PFSK-1 (cell line): ENCODE data around the gene TCF21.

ENCODE experiments used
- FOXP2 ChIP-seq: optimal IDR thresholded peaks from 2 replicates; pipeline ENCODE3; 2011; ENCODE audit warnings: borderline replicate concordance, control low read depth, inconsistent platforms; ENCODE audit not compliant: insufficient read depth; ENCODE audit errors: extremely low read length, extremely low read depth
- POLR2AphosphoS5 ChIP-seq: IDR thresholded peaks from 2 replicates; pipeline ENCODE4 v1.6.1; 2012; ENCODE audit warnings: low read depth, mild to moderate bottlenecking, control low read depth, low read length, moderate library complexity
- SIN3A ChIP-seq: IDR thresholded peaks from 2 replicates; pipeline ENCODE4 v1.6.1; 2012; ENCODE audit warnings: mild to moderate bottlenecking, low read length, moderate library complexity, borderline replicate concordance; ENCODE audit not compliant: insufficient read depth
- TAF1 ChIP-seq: IDR thresholded peaks from 2 replicates; pipeline ENCODE4 v1.6.1; 2012; ENCODE audit warnings: low read length, control low read depth, borderline replicate concordance; ENCODE audit not compliant: insufficient read depth
- TF ChIP-seq, protein P1 (sequence below), 2 experiments: IDR thresholded peaks; 2 replicates each; pipeline versions ENCODE4 v1.6.1 to v1.8.0; 2011 to 2012; ENCODE audit warnings: low read depth in 2 of 2, low read length in 2 of 2, control low read depth in 1 of 2, inconsistent platforms in 1 of 2, mild to moderate bottlenecking in 1 of 2, moderate library complexity in 1 of 2; ENCODE audit not compliant: insufficient read depth in 1 of 2

The TCF21 gene

DNA sequence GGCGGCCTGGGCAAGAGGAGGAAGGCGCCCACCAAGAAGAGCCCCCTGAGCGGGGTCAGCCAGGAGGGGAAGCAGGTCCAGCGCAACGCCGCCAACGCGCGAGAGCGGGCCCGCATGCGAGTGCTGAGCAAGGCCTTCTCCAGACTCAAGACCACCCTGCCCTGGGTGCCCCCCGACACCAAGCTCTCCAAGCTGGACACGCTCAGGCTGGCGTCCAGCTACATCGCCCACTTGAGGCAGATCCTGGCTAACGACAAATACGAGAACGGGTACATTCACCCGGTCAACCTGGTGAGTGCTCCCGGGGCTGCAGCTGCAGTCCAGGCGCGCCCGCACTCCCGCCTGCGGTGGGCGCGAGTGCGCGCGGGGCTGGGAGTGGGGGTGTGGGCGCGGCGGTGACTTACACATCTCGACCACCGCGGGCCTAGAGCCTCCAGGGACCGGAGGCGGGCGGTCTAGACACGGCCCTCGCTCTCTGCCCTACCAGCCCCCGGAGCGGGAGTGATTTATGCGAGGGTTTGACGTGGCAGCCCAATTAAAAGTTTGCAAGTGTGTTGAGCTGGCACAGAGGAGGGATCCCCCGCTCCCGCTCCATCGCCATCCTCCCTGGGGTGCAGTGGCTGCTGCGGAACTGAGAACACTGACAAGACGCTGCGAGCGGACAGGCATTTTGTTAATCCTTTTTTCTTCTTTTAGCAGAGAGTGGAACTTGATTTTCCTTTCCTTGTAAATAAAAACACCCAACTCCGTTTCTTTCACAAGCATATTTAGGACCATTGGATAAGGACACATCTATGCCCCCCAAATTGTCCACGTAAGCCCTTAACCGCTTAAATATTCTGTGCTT is 867 bp downstream of the TCF21 start:
- TF ChIP-seq SIN3A (no peak), POLR2AphosphoS5 (no peak), TAF1 (no peak), FOXP2 (no peak)
- TF ChIP-seq, protein P1, sequence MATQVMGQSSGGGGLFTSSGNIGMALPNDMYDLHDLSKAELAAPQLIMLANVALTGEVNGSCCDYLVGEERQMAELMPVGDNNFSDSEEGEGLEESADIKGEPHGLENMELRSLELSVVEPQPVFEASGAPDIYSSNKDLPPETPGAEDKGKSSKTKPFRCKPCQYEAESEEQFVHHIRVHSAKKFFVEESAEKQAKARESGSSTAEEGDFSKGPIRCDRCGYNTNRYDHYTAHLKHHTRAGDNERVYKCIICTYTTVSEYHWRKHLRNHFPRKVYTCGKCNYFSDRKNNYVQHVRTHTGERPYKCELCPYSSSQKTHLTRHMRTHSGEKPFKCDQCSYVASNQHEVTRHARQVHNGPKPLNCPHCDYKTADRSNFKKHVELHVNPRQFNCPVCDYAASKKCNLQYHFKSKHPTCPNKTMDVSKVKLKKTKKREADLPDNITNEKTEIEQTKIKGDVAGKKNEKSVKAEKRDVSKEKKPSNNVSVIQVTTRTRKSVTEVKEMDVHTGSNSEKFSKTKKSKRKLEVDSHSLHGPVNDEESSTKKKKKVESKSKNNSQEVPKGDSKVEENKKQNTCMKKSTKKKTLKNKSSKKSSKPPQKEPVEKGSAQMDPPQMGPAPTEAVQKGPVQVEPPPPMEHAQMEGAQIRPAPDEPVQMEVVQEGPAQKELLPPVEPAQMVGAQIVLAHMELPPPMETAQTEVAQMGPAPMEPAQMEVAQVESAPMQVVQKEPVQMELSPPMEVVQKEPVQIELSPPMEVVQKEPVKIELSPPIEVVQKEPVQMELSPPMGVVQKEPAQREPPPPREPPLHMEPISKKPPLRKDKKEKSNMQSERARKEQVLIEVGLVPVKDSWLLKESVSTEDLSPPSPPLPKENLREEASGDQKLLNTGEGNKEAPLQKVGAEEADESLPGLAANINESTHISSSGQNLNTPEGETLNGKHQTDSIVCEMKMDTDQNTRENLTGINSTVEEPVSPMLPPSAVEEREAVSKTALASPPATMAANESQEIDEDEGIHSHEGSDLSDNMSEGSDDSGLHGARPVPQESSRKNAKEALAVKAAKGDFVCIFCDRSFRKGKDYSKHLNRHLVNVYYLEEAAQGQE (IDR thresholded peaks at IDR 0.05; ENCODE audit: insufficient read depth in 1 of 2, low read depth in 2 of 2, low read length in 2 of 2): no peak

DNA sequence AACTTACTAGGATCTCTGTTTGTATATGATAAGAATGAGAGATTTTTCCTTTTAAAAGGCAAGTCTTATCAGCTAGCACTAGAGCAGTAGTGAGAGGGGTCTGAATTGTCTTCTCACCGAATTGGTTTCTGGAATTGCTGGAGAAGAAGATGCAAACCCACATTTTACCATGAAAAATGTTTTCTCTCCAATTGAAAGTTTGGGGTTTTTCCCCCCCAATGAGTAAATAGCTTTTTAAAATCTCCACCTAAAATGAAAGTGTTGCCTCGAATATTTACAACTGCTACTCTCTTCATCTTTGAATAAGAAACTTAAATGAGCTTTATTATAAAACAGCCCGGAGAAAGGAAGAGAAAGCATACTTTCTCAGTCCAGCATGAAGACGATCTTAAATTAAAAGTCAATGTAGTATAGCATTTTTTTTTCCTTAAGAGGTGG is 1.8 kb downstream of the TCF21 start:
- no peak for TF ChIP-seq TAF1
- TF ChIP-seq SIN3A: no peak
- TF ChIP-seq, protein P1 (IDR thresholded peaks at IDR 0.05; ENCODE audit: insufficient read depth in 1 of 2, low read depth in 2 of 2, low read length in 2 of 2): no peak
- no peak for TF ChIP-seq FOXP2
- TF ChIP-seq POLR2AphosphoS5: no peak

DNA sequence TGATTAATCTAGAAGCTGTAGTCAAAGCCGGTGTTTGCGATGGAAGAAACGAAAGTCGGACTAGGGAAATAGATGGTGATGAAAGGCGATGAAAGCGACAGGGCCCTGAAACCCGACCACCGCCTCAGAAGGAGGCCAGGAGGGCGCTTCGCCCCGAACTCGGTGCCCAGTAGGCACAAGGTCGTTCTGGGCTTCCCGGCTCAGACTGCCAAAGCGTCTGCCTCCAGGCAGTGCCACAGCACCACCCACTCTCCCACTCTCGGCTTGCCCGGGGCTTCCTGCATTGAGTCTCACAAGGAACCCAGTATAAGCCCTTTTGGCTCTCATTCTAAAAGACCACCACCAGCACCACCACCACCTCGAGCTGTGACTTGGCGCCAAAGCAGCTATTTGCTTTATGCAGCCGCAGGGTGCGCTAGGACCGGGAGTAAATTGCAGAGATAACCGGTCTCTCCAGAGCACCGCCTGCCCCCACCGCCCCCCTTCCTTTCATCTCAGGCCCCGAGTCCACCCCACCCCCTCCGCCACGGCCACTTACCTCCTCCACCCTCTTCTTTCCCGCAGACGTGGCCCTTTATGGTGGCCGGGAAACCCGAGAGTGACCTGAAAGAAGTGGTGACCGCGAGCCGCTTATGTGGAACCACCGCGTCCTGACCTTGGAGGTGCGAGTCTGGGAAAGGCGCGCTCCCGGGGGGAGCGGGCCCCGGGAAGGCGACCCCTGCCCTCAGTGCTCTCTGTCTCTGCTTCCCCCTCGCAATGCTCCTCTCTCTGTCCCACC is 2.4 kb downstream of the TCF21 start:
- TF ChIP-seq POLR2AphosphoS5 (no peak), SIN3A (no peak), FOXP2 (no peak), TAF1 (no peak)
- TF ChIP-seq, protein P1 (IDR thresholded peaks at IDR 0.05; ENCODE audit: insufficient read depth in 1 of 2, low read depth in 2 of 2, low read length in 2 of 2): no peak

DNA sequence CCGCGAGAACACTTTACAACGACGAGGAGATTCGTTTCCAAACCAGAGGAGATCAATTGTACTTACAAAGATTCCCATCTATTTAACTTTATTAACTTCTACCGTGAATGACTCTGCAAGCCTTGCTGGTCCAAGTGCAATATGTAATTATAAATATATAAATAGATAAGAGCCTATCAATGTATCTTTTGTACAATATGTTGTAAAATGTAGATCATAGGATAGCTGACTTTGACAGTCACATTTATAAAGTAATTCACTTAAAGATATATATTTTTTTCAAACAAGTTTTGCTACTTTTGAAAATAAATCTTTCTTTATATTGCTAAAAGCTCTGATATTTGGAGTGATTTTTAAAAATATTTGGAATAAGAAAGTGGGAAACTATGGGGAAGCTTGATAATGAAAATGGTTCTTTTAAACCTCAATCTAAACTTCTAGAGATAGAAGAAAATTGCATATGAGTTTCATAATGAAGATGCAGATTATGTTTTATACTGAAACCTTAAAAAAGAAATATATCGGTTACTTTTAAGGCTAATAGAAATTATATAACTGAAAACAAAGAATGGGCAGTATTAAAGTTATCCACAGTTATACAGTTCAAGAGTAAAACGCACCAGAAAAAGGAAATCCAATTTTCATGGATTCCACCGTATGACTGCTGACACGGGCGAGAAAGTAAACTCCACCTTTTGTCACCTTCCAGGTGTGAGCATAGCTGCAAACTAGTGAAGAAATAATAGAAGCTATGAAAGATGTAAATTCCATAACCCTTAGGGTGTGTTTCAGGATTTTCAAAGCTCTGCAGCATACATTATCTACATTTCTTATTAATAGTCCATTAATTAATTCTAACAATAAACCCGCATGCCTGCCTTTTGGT is 3.3 kb downstream of the TCF21 start:
- TF ChIP-seq FOXP2: no peak
- TF ChIP-seq POLR2AphosphoS5: no peak
- TF ChIP-seq, protein P1 (IDR thresholded peaks at IDR 0.05; ENCODE audit: insufficient read depth in 1 of 2, low read depth in 2 of 2, low read length in 2 of 2): no peak
- TF ChIP-seq SIN3A: no peak
- no peak for TF ChIP-seq TAF1
